Right hindlimb (tissue), 1 donor: ENCODE results near the gene PIM3.
"Not testable (repeated sequence)": the region's sequence is repeated elsewhere in the genome, so short reads cannot be mapped to it uniquely, and the experiment has no call there.

Source experiments
- DNase-seq: peaks from one replicate; pipeline ENCODE4 v3.0.0-alpha.2; 2018

PIM3 gene

DNA sequence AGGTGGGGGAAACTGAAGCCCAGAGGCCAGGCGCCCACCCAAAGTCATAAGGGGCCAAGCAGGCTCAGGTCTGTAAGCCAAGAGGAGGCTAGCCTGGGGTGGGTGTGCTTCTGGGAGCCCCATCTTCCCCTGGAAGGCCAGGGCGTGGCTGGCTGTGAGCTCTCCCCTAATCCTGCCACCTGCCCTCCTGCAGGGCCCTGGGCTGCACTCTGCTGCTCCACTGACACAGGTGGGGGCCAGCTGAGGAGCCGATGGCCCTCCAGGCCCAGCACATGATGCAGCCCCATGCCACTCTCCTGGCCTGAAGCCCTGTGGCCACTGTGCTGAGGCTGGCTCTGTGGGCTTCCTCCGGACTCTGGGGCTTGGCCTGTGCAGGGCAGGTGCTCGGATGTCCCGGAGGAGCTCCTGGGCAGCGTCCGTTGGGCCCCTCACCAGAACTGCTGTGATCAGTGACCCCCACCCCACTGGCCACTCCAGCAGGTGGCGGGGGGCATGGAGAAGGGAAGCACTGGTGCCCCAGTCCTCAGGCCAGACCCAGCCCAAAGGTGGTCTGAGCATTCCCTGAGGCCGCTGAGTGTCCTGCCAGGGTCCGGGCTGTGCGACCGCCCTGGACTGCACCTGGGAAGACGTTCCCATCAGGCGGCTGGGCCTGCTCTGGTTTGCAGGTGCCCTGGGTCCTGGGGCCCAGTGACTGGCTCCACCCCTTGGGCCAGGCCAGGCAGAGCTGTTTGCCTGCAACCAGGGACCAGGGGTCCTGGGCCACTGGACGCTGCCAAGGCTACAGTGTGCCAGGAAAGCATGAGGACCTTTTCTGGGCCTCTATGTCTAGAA is 8.5 kb downstream of the PIM3 start:
- DNase-seq = peak; percentile 28

DNA sequence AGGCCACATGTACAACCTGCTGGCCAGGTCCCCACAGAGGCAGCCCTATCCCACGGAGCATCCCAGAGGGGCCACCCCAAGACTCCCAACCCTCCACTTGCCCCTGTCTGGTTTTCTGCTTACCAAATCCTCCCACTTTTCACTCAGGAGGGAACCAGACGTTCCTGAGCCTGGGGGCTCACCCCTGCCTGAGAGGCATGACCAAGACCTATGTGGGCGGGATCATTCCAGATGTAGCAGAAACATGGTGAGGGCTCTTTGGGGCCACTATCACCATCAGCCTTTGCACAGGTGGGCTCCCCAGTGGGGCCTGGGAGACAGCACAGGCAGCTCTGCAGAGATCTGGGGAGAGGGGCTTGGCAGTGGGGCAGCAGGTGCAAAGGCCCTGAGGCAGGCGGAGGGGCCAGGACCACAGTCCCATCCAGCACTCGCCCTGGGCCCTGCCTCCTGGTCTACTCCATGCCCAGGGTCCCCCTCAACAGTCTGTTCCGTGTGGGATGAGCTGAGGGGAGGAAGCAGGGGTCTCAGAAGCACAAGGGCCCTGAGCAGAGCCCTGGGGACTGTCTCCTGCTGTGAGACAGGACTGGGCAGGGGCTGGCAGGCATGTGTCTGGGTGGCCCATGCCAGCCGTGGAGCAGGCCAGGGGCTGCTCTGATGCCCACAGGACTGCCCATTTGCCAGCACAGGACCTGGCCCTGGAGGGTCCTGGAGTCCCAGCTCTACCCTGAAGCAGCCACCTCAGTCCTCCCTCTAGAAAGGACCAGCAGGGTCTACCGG is 9.4 kb downstream of the PIM3 start:
- peak; percentile 20 for DNase-seq

DNA sequence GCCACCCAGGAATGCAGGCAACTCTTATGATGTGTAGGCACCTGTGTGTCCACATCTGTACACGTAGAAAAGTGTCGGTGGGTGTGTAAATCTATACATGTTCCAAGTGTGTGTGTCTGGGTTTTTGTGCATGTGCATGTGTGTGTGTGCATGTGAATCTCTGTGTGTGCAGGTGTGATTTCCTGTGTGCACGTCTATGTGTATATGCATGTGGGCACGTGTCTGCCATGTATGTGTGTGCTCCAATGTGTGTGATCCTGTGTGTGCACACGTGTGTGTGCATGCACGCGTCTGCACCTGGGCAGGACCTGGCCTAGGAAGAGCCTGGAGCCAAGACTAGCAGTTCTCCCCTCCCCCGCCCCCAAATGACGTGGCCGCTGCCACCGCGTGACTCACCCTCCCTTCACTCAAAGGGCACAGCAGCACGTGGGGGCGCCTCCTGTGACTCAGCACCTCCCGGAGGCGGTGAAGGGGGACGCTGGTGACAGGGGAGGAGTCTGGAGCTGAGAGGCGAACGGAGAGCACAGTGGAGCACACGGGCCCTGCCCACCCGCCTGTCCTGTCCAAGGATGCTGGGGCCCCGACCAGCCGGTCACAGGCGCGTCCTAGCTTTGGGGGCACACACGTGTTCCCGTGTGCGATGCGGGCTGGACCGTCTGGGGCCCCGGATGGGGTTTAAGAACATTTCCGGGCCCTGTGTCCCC is 10.1 kb downstream of the PIM3 start:
- peak; percentile 79 for DNase-seq

DNA sequence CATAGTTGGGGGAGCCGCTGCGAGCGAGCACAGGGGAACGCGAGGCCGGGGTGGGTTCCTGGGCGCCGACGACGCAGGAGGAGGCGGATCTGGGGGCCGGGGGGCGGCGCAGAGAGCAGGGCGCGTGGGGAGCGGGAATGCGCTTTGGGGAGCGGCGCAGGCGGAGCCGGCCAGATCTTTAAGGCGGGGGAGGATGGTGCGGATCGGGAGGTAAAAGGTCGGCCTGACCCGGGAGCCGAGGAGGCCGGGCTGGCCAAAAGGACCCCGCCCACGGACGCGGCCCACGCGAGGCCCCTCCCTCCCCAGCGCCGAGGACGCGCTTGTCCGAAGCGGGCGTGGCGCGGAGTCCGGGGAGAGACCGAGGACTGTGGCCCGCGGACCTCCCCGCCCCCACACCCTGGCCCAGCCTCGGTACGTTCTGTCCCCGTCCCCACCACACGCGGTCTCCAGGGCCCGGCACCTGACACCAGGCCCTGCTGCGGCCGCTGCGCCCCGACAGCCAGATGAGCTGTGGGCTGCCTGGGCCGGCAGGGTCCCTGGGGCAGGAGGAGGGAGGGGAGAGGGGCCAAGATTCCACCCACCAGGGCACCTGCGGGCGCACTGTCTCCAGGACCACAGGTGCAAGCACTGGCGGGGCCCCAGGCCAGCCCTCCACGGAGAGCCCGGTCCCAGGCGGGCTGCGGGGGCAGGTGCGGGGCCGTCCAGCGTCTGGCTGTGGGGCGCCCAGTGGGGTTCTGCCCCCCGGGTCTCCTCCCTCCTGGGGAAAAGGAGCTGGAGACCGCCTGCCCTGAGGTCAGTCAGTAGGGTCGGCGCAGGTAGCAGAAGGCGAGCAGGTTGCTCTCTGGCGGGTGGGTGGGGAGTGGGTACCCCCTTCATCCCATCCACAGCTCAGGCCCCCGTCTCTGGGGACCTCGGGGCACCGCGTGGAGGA is 10.9 kb downstream of the PIM3 start:
- DNase-seq = peak; percentile 49

DNA sequence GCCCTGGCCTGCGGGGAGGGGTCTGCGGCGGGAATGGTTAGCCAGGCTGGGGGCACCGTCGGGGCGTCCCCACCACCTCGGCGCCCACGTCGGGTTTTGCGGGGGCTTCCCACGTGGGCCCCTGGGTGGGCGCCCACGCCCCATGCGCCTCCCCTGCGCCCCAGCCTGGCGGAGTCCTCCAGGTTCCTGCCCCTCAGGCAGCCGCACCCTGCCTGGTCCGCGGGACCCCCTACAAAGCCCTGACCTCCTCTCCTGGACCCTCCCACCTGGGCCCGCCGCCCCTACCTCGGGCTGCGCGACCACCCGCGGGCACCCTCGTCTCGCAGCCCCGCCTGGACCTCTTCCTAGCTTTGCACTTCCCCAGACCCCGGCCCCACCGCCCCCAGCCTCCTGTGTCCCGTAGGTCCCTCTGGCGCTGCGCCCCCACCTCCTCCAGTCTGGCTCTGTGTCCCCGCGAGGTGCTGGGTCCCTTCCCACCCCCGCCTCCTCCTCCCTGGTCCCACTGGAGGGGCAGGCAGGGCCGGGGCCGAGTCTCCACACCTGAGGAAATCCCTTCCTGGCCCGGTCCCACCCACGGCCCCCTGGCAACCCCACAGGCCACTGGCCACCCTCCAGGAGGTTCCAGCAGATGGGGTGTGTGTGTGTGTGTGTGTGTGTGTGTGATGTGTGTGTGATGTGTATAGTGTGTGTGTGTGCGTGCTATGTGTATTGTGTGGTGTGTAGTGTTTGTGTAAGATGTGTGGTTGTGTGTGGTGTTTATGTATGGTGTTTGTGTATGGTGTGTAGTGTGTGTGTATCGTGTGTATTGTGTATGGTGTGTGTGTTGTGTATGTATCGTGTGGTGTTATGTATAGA is 11.8 kb downstream of the PIM3 start:
- DNase-seq = peak; percentile 22

DNA sequence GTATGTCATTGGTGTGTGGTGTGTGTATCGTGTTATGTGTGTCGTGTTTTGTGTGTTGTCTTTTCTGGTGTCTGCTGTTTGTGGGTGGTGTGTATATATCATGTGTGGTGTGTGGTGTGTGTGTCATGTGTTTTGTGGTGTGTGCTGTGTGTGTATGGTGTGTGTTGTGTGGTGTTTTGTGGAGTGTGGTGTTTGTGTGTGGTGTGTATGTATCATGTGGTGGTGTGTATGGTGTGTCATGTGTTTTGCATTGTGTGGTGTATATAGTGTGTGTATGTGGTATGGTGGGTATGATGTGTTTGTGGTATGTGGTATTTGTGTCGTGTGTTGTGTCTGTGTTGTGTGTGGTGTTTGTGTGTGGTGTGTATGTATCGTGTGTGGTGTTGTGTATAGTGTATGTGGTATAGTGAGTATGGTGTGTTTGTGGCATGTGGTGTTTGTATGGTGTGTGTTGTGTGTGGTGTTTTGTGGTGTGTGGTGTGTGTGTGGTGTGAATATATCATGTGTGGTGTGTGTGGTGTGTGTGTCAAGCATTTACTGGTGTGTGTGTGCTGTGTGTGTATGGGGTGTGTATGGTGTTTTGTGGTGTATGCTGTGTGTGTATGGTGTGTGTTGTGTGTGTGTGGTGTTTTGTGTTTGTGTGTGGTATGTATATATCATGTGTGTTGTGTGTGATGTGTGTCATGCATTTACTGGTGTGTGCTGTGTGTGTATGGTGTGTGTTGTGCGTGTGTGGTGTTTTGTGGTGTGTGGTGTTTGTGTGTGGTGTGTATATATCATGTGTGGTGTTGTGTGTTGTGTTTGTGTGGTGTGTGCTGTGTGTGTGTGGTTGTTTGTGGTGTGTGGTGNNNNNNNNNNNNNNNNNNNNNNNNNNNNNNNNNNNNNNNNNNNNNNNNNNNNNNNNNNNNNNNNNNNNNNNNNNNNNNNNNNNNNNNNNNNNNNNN is 12.7 kb downstream of the PIM3 start:
- no peak for DNase-seq

DNA sequence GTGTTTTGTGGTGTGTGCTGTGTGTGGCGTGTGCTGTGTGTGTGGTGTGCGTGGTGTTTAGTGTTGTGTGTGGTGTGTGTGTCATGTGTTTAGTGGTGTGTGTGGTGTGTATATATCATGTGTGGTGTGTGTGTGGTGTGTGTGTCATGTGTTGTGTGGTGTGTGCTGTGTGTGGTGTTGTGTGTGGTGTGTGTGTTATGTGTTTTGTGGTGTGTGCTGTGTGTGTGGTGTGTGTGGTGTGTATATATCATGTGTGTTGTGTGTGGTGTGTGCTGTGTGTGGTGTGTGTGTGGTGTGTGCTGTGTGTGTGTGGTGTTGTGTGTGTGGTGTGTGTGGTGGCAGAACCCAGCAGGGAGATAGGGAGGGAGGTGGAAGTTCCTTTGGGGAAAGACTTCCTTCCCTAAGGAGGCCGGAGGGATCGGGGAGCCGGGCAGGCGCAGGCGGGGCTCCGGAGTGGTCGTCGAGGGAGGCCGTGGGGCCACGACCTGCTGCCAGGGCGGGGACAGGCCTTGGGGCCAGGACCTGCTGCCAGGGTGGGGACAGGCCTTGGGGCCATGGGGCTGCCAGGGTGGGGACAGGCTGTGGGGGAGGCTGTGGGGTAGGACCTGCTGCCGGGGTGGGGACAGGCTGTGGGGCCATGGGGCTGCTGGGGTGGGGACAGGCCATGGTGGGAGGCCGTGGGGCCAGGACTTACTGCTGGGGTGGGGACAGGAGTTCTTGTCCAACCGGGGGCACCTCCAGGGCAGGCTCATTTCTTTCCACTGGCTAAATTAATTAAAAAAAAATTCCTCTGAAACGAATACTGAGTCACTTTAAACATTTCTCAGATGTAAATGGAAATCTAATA is 15.2 kb downstream of the PIM3 start:
- DNase-seq = peak; percentile 24

DNA sequence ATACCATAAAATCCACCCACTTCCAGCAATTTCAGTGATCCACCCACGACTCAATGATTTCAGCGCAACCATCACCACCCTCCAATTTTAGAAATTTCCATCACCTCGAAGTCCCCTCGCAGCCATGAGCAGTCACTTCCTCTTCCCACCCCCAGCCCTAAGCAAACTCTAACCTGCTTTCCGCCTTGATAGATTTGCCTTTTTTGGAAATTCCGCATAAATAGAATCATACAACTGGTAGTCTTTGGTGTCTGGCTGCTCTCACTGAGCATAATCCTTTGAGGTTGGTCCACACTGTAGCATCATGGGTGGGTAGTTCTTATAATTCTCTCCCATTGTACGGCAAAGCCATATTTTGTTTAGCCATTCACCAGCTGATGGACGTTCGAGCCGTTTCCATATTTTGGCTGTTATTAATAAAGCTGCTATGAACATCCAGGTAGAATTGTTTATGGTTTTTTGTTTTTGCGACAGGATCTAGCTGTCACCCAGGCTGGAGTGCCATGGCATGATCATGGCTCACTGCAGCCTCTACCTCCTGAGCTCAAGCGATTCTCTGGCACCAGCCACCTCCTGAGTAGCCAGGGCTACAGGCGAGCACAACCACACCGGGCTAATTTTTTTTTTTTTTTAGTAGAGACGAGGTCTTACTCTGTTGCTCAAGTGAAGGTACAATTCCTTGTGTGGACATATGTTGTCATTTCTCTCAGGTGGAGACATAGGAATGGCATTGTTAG is 16.0 kb downstream of the PIM3 start:
- DNase-seq = peak; percentile 21

DNA sequence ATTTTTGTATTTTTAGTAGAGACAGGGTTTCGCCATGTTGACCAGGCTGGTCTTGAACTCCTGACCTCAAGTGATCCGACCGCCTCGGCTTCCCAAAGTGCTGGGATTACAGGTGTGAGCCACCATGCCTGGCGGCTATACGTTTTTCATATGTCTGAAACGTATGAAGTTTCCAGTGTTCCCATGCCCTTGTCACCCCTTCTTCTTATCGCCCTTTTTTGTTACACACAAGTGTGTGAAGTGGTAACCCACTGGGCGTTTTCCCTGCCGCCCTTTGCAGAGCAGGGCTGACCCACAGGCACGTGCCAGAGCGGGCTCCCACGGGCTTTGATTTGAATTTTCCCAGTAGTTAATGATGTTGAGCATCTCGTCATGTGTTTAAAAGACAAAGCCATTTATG is 17.0 kb downstream of the PIM3 start:
- DNase-seq = no peak

DNA sequence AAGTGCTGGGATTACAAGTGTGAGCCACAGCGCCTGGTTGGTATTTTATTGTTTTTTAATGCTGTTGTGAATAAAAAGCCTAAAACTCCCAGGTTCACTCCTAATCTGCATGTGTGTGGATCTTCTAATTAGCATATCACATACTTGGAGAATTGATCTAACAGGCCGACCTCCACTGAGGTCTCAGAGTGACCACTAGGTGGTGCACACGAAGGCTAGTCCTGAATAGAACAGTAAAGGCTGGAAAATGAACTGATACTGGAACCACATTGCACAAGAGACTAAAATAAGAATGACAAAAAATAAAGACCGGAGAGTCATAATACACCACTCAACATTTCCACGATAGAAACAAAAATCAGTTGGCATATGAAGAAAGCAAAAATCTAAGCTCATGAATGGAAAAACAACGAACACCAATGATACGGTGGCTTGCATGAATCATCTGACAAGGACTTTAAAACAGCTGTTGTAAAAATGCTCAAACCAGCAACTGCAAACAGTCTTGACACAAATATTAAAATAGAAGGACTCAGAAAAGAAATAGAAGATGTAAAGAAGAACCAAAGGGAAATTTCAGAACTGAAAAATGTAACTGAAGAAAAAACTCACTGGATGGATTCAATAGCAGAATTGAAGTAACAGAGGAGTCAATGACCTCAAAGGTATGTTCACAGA is 19.2 kb downstream of the PIM3 start:
- peak; percentile 15 for DNase-seq

DNA sequence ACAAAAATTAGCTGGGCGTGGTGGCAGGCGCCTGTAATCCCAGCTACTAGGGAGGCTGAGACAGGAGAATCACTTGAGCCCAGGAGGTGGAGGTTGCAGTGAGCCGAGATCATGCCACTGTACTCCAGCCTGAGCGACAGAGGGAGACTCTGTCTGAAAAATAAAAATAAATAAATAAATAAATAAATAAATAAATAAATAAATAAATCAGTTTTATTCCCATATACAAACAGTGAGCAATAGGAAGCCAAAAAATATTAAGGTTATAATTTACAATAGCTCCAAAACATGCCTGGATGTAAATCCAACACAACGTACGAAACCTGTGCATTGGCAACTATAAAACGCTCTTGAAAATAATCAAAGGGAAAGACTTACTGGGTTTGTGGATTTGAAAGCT is 21.2 kb downstream of the PIM3 start:
- not testable (repeated sequence) for DNase-seq

DNA sequence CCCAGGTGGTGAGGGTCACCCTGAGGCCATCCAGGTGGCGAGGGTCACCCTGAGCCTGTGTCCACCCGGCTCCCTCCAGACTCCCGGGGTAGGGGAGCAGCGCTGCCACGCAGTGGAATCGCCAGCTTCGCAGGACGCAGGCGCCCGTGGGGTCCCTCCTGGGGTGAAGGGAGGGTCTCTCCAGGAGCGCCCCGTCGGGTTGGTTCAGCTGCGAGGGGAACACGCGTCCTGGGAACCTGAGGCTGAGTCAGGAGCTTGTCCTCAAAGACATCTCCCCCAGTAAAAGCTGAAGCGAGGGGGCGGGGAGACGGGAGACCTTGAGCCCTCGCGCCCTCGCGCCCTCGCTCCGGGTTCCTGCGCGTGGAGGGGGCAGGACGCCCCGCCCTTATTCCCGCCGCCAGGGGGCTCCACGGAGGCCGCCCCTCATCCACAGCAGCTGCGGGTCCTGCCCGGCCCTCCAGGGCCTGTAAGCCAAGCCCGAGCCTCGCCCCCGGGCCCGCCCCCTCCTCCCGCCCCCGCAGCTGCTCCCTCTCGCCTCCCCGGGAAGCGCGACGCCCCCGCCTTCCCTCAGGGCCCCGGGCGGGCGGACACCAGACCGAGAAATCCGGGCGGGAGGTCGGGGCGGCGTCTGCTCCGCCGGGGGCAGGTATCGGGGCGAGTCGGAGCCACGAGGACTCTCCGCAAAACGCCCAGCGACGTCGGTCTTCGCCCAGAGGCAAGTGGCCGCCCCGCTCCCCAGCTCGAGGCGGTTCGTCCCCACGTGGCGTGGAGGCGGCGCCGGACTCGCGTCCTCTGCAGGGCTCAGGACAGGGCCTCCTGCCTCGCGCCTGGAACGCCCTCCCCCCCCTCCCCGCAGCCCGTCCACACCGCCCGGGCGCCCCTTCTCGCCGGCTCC is 22.8 kb downstream of the PIM3 start:
- DNase-seq = no peak

DNA sequence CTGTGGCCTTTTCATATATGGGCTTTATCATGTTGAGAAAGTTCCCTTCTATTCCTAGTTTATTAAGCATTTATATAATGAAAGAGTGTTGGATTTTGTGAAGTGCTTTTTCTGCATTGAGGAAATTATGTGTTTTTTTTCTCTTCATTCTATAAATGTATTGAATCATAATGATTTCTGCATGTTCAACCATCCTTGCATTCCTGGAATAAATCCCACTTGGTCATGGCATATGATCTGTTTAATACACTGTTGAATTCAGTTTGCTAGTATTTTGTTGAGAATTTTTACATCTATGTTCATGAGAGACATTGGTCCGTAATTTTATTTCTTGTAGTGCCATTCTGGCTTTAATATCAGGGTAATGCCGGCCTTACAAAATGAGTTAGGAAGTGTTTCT is 25.8 kb downstream of the PIM3 start:
- no peak for DNase-seq

DNA sequence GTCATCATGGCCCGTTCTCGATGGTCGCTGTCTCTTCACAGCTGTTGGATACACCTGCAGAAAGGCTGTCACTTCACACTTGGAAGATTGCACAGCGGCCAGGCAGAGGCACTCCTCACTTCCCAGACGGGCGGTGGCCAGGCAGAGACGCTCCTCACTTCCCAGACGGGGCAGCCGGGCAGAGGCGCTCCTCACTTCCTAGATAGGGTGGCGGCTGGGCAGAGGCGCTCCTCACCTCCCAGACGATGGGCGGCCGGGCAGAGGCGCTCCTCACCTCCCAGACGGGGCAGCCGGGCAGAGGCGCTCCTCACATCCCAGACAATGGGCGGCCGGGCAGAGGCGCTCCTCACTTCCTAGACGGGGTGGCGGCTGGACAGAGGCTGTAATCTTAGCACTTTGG is 29.3 kb downstream of the PIM3 start:
- DNase-seq = not testable (repeated sequence)

DNA sequence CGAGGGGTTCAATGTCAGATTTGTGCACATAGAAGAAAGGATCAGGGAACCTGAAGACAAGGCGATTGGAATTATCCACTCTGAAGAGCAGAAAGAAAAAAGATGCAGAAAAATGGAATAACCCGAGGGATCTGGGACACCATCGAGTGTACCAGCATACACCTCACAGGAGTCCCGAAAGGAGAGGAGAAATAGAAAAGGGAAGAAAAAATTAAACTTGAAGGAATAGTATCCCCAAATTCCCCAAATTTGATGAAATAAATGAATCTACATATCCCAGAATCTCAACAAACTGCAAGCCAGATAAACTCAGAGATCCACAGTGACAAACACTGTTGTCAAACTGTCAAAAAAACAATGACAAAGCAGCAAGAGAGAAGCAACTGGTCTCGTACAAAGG is 30.6 kb downstream of the PIM3 start:
- no peak for DNase-seq

DNA sequence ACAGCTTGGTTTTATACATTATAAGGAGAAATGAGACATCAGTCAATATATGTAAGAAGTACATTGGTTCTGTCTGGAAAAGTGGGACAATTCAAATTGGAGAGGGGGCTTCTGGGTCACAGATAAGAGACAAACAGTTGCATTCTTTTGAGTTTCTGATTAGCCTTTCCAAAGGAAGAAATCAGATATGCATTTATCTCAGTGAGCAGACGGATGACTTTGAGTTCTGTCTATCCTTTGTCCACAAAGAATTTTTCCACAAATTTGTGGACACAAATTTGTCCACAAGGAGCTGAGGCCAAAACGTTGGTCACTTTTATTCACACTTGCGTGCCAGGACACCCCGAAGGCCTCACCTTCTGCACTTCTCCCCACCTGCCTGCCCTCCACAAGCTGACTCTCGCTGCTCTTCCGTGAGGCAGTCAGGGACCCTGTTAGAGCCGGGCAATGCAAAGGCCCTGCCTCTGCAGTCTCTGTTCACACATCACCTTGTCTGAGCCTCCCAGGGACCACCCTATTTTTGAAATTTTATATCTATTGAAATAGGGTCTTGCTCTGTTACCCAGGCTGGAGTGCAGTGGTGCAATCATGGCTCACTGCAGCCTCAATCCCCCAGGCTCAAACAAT is 31.4 kb downstream of the PIM3 start:
- no peak for DNase-seq
